RWPE2 (cell line): ENCODE data around the gene ARPC2.
"Not testable (repeated sequence)": the region's sequence is repeated elsewhere in the genome, so short reads cannot be mapped to it uniquely, and the experiment has no call there.

ENCODE experiments used
- ATAC-seq: fragments of 200-7000 bp; cut with Tn5 transposase; 3 replicates; pipeline ENCODE4 v1.9.1; 2021; ENCODE audit warnings: low read depth
- DNase-seq: peaks from one replicate; pipeline ENCODE4 v3.0.0-alpha.2; 2020; ENCODE audit warnings: low spot score
- H3K27ac ChIP-seq: fragments of 450-650 bp; 2 replicates; pipeline ENCODE4 v1.5.1; 2017; ENCODE audit warnings: mild to moderate bottlenecking; ENCODE audit not compliant: poor library complexity, severe bottlenecking
- H3K27me3 ChIP-seq: fragments of 250-450 bp; sonication (Bioruptor Pico); 2 replicates; pipeline ENCODE4 v1.5.1; 2021; ENCODE audit warnings: mild to moderate bottlenecking, moderate library complexity; ENCODE audit not compliant: insufficient read depth, poor library complexity, severe bottlenecking
- H3K36me3 ChIP-seq: fragments of 250-450 bp; sonication (Bioruptor Pico); 2 replicates; pipeline ENCODE4 v1.5.1; 2020; ENCODE audit warnings: low read depth, mild to moderate bottlenecking, moderate library complexity
- H3K4me1 ChIP-seq: fragments of 250-450 bp; sonication (Bioruptor Pico); 2 replicates; pipeline ENCODE4 v1.5.1; 2021; ENCODE audit warnings: mild to moderate bottlenecking, moderate library complexity; ENCODE audit not compliant: insufficient read depth, poor library complexity, severe bottlenecking
- H3K4me3 ChIP-seq: fragments of 250-450 bp; sonication (Bioruptor Pico); 2 replicates; pipeline ENCODE4 v1.5.1; 2021; ENCODE audit warnings: mild to moderate bottlenecking, moderate library complexity; ENCODE audit not compliant: severe bottlenecking
- H3K9me3 ChIP-seq: fragments of 250-450 bp; sonication (Bioruptor Pico); 2 replicates; pipeline ENCODE4 v1.5.1; 2021; ENCODE audit warnings: mild to moderate bottlenecking, moderate library complexity; ENCODE audit not compliant: severe bottlenecking
- CTCF ChIP-seq: fragments of 450-650 bp; IDR thresholded peaks from one replicate; pipeline ENCODE4 v1.5.1; 2017; ENCODE audit warnings: mild to moderate bottlenecking, moderate library complexity; ENCODE audit not compliant: poor library complexity, severe bottlenecking

Gene ARPC2

GRCh38 chr2:218216674-218217359 lies at the start of gene ARPC2:
Gene ARPC2 (plus strand): TSS chr2:218217189. CDS start chr2:218217471, 282 bp downstream.
- Histone ChIP-seq H3K4me3 (peak within 1 kb of the TSS; percentile 87), H3K27me3 (no peaks in the 10 kb centered on the region), H3K4me1 (peaks cover 29% of the 10 kb centered on the region), H3K27ac (peak within 1 kb of the TSS; percentile 90), H3K36me3 (peaks cover 41% of the 10 kb centered on the region), H3K9me3 (no peaks in the 10 kb centered on the region)
- DNase-seq, result peak; percentile 91
- TF ChIP-seq CTCF, result no peak
- ATAC-seq, result peak; percentile 78

- Histone ChIP-seq H3K36me3 (no peaks in the 10 kb centered on the region), H3K27me3 (no peaks in the 10 kb centered on the region)
- no peak for ATAC-seq
These were observed 49.0 kb upstream of the ARPC2 start for GRCh38 chr2:218168016-218168415.

GRCh38 chr2:218168635-218169462 lies 48.1 kb upstream of the ARPC2 start:
- DNase-seq (no peak), ATAC-seq (peak; percentile 57; the same call in 1 of the 3 replicates)
- Histone ChIP-seq H3K9me3 (no peaks in the 10 kb centered on the region), H3K4me1 (peaks cover 6% of the 10 kb centered on the region), H3K4me3 (no peak overlapping the region), H3K36me3 (no peaks in the 10 kb centered on the region), H3K27ac (no peak overlapping the region), H3K27me3 (no peaks in the 10 kb centered on the region)
- TF ChIP-seq CTCF, result peak; percentile 58

More at GRCh38 chr2:218168016-218168415, 49.0 kb upstream of the ARPC2 start:
- Histone ChIP-seq H3K4me3 (no peak overlapping the region), H3K4me1 (peaks cover 6% of the 10 kb centered on the region), H3K9me3 (no peaks in the 10 kb centered on the region), H3K27ac (no peak overlapping the region)
- TF ChIP-seq CTCF, result no peak
- no peak for DNase-seq

GRCh38 chr2:218169757-218170546 lies 47.0 kb upstream of the ARPC2 start:
- no peak for TF ChIP-seq CTCF
- Histone ChIP-seq H3K27me3 (no peaks in the 10 kb centered on the region), H3K4me3 (no peak overlapping the region), H3K36me3 (no peaks in the 10 kb centered on the region), H3K9me3 (no peaks in the 10 kb centered on the region), H3K4me1 (peaks cover 6% of the 10 kb centered on the region), H3K27ac (no peak overlapping the region)
- ATAC-seq (no peak), DNase-seq (no peak)

GRCh38 chr2:218171744-218172143 lies 45.2 kb upstream of the ARPC2 start:
- DNase-seq, result not testable (repeated sequence)

More at GRCh38 chr2:218171744-218172143, 45.2 kb upstream of the ARPC2 start:
- not testable (repeated sequence) for ATAC-seq, H3K27me3 ChIP-seq, H3K27ac ChIP-seq, H3K9me3 ChIP-seq, H3K4me1 ChIP-seq, H3K4me3 ChIP-seq, H3K36me3 ChIP-seq
